Caco-2 (cell line): Measurements from ENCODE around the gene ELF1. TPM values are rescaled to one million over a fixed set of nuclear protein-coding genes. Genes with fewer than 3 reads are reported as not detected.
"Not testable (repeated sequence)": the region's sequence is repeated elsewhere in the genome, so short reads cannot be mapped to it uniquely, and the experiment has no call there.

Experiments
- BruUV-seq: library from RNA; stranded (reverse); fragments of 400-500 nt; replicated peaks from 2 replicates; lab custom pipeline; 2021; lab: Mats Ljungman, UMichigan
- CTCF ChIA-PET: fragments of 300-600 bp; sonication (Branson Sonifier 250); formaldehyde crosslinking; loops from one replicate; lab custom pipeline; 2022; ENCODE audit warnings: antibody characterized with exemption; lab: Charles Lee
- POLR2A ChIA-PET: fragments of 300-600 bp; sonication (Branson Sonifier 250); formaldehyde crosslinking; loops from one replicate; lab custom pipeline; 2022; ENCODE audit warnings: antibody characterized with exemption; lab: Charles Lee
- DNase-seq, 2 experiments: peaks; one replicate each; pipeline versions ENCODE4 v3.0.0 to v3.0.0-alpha.2; 2020 to 2022
- H3K27me3 ChIP-seq: replicated peaks from 2 replicates; pipeline ENCODE4 v1.6.0; 2011; ENCODE audit warnings: low read length; ENCODE audit not compliant: control insufficient read depth, insufficient read depth
- H3K36me3 ChIP-seq: 2 replicates; pipeline ENCODE4 v1.5.1; 2011; ENCODE audit warnings: low read length; ENCODE audit not compliant: control insufficient read depth, insufficient read depth
- H3K4me1 ChIP-seq: fragments of 250-450 bp; sonication (Bioruptor Pico); 2 replicates; pipeline ENCODE4 v1.5.1; 2020; ENCODE audit warnings: mild to moderate bottlenecking
- H3K4me3 ChIP-seq: 2 replicates; pipeline ENCODE4 v1.5.1; 2011; ENCODE audit warnings: low read depth, mild to moderate bottlenecking, control low read depth, low read length
- H3K9me3 ChIP-seq: fragments of 250-450 bp; sonication (Bioruptor Pico); 2 replicates; pipeline ENCODE4 v1.5.1; 2020; ENCODE audit warnings: mild to moderate bottlenecking, moderate library complexity
- H3K27ac Mint-ChIP-seq: one replicate; pipeline ENCODE4 v1.8.0; 2022; ENCODE audit warnings: mixed read lengths; ENCODE audit not compliant: unreplicated experiment
- H3K27me3 Mint-ChIP-seq: one replicate; pipeline ENCODE4 v1.8.0; 2022; ENCODE audit warnings: mixed read lengths; ENCODE audit not compliant: insufficient read depth, unreplicated experiment
- H3K36me3 Mint-ChIP-seq: one replicate; pipeline ENCODE4 v1.8.0; 2022; ENCODE audit warnings: mild to moderate bottlenecking, mixed read lengths; ENCODE audit not compliant: insufficient read depth, unreplicated experiment
- H3K4me1 Mint-ChIP-seq: one replicate; pipeline ENCODE4 v1.8.0; 2022; ENCODE audit warnings: low read depth, mixed read lengths; ENCODE audit not compliant: unreplicated experiment
- H3K4me3 Mint-ChIP-seq: one replicate; pipeline ENCODE4 v1.8.0; 2022; ENCODE audit warnings: mild to moderate bottlenecking, moderate library complexity, mixed read lengths; ENCODE audit not compliant: unreplicated experiment
- H3K9me3 Mint-ChIP-seq: one replicate; pipeline ENCODE4 v1.8.0; 2022; ENCODE audit warnings: mixed read lengths; ENCODE audit not compliant: unreplicated experiment
- CTCF ChIP-seq, 2 experiments: fragments of 200-600 bp in 1 of 2; IDR thresholded peaks; 1 replicate in 1 of 2; 2 replicates in 1 of 2; pipeline versions ENCODE4 v1.5.1 to v1.8.0; 2011 to 2022; ENCODE audit warnings: antibody characterized with exemption in 1 of 2, control low read depth in 1 of 2, inconsistent platforms in 1 of 2, low read depth in 1 of 2, low read length in 1 of 2, mild to moderate bottlenecking in 1 of 2, moderate library complexity in 1 of 2; ENCODE audit not compliant: insufficient read depth in 1 of 2, severe bottlenecking in 1 of 2, unreplicated experiment in 1 of 2
- intact Hi-C: fragments of 100-400 bp; cut with micrococcal nuclease; formaldehyde crosslinking; loops from one replicate; pipeline ENCODE4 v1.10.0; 2022; ENCODE audit not compliant: unreplicated experiment
- total RNA-seq: library from RNA; stranded (reverse); gene quantifications from 2 replicates; pipeline ENCODE4 v1.2.3, GENCODE V29; 2022

ELF1 gene
- total RNA-seq, 1 experiment from 2014 or later = 116 TPM

GRCh38 chr13:41040584-41041334 lies 21.6 kb upstream of the ELF1 start:
- CTCF ChIA-PET = no interaction called here
- no peak overlapping the region for H3K27ac Mint-ChIP-seq
- no peak overlapping the region for H3K4me3 Mint-ChIP-seq
- H3K4me1 Mint-ChIP-seq = peaks cover 6% of the 10 kb centered on the region
- Histone ChIP-seq H3K36me3 (no peaks in the 10 kb centered on the region; the same call in 1 of the 2 replicates), H3K4me3 (no peak overlapping the region), H3K9me3 (peaks cover 10% of the 10 kb centered on the region; the same call in 1 of the 2 replicates), H3K4me1 (no peaks in the 10 kb centered on the region), H3K27me3 (no peaks in the 10 kb centered on the region)
- no peak for DNase-seq
- no peak for TF ChIP-seq CTCF (IDR thresholded peaks at IDR 0.05; ENCODE audit: insufficient read depth in 1 of 2, low read depth in 1 of 2, low read length in 1 of 2, severe bottlenecking in 1 of 2, unreplicated experiment in 1 of 2)
- H3K27me3 Mint-ChIP-seq = no peaks in the 10 kb centered on the region
- BruUV-seq = no TSS peak
- intact Hi-C loops = no loop called here
- POLR2A ChIA-PET = interaction anchor here (0.6 kb wide), 1 partner anchor 922 kb away, joined by 4 read pairs; no protein-coding TSS in a partner anchor
- H3K36me3 Mint-ChIP-seq = peaks cover 55% of the 10 kb centered on the region
- peaks cover 25% of the 10 kb centered on the region for H3K9me3 Mint-ChIP-seq

DNA sequence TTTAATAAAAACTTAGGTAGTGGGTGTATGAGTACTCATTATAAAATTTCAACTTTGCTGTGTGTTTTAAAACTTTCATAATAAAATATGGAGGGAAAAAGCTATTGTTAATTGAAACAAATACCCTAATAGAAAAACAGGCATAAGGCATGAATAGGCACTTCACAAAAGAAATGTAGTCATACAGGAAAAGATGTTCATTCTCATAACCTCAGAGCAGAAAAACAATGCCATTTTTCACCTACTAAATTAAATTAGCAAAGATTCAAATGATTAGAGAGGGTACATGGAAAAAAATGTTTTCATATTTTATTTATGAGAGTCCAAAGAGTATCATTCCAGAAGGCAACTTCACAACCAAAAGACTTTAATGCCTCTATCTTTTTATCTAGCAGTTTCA lies 20.6 kb upstream of the ELF1 start:
- POLR2A ChIA-PET = interaction anchor here (0.6 kb wide), 1 partner anchor 14 kb away, joined by 16 read pairs; no protein-coding TSS in a partner anchor
- peaks cover 10% of the 10 kb centered on the region; the same call in 1 of the 2 replicates for H3K9me3 ChIP-seq
- no peaks in the 10 kb centered on the region for H3K4me1 ChIP-seq
- H3K27me3 Mint-ChIP-seq = no peaks in the 10 kb centered on the region
- no TSS peak for BruUV-seq
- intact Hi-C loops = no loop called here
- peaks cover 10% of the 10 kb centered on the region for H3K4me1 Mint-ChIP-seq
- H3K36me3 Mint-ChIP-seq = peaks cover 49% of the 10 kb centered on the region
- DNase-seq = no peak
- no peak for TF ChIP-seq CTCF (IDR thresholded peaks at IDR 0.05; ENCODE audit: insufficient read depth in 1 of 2, low read depth in 1 of 2, low read length in 1 of 2, severe bottlenecking in 1 of 2, unreplicated experiment in 1 of 2)
- no peak overlapping the region for H3K4me3 Mint-ChIP-seq
- CTCF ChIA-PET = no interaction called here
- peaks cover 15% of the 10 kb centered on the region for H3K9me3 Mint-ChIP-seq
- H3K4me3 ChIP-seq = no peak overlapping the region
- no peaks in the 10 kb centered on the region; the same call in 1 of the 2 replicates for H3K36me3 ChIP-seq
- H3K27me3 ChIP-seq = no peaks in the 10 kb centered on the region
- H3K27ac Mint-ChIP-seq = no peak overlapping the region

GRCh38 chr13:41036557-41036956 lies 17.4 kb upstream of the ELF1 start:
- H3K4me3 Mint-ChIP-seq, H3K4me3 ChIP-seq, H3K27me3 Mint-ChIP-seq, H3K4me1 ChIP-seq, CTCF ChIA-PET, BruUV-seq, H3K27ac Mint-ChIP-seq, intact Hi-C loops, H3K9me3 Mint-ChIP-seq, POLR2A ChIA-PET, H3K27me3 ChIP-seq, H3K9me3 ChIP-seq, H3K36me3 ChIP-seq, DNase-seq: not testable (repeated sequence)
- peaks cover 12% of the 10 kb centered on the region for H3K4me1 Mint-ChIP-seq
- H3K36me3 Mint-ChIP-seq = peaks cover 44% of the 10 kb centered on the region
